GM19351 (cell line): Measurements from ENCODE around the gene PARK7.

Source experiments
- ATAC-seq: cut with Tn5 transposase; IDR thresholded peaks from one replicate; pipeline ENCODE4 v1.9.1; 2021; ENCODE audit warnings: mild to moderate bottlenecking, moderate library complexity; ENCODE audit not compliant: unreplicated experiment

PARK7 gene

GRCh38 chr1:8006037-8006963, 44.8 kb downstream of the PARK7 start:
- no peak for ATAC-seq

- no peak for ATAC-seq
Measured at GRCh38 chr1:8009043-8010002, 47.8 kb downstream of the PARK7 start.

- no peak for ATAC-seq
Measured at GRCh38 chr1:8010080-8010664, 48.7 kb downstream of the PARK7 start.

GRCh38 chr1:8011016-8011415, 49.5 kb downstream of the PARK7 start:
- no peak for ATAC-seq

GRCh38 chr1:8011923-8012858, 50.7 kb downstream of the PARK7 start:
- ATAC-seq: no peak

GRCh38 chr1:8012955-8013354, 51.4 kb downstream of the PARK7 start:
- no peak for ATAC-seq

GRCh38 chr1:8013399-8013798, 51.9 kb downstream of the PARK7 start:
- no peak for ATAC-seq

- ATAC-seq: no peak
Measured at GRCh38 chr1:8013800-8014199, 52.3 kb downstream of the PARK7 start.

GRCh38 chr1:8014381-8014988, 53.0 kb downstream of the PARK7 start:
- ATAC-seq: no peak

GRCh38 chr1:8015036-8015808, 53.7 kb downstream of the PARK7 start:
- no peak for ATAC-seq

GRCh38 chr1:8015809-8016165, 54.3 kb downstream of the PARK7 start:
- ATAC-seq: no peak

- ATAC-seq: no peak
Measured at GRCh38 chr1:8016210-8016894, 54.8 kb downstream of the PARK7 start.

GRCh38 chr1:8016895-8017241, 55.4 kb downstream of the PARK7 start:
- no peak for ATAC-seq

- no peak for ATAC-seq
Measured at GRCh38 chr1:8017495-8018197, 56.1 kb downstream of the PARK7 start.

- ATAC-seq: no peak
Measured at GRCh38 chr1:8018492-8019228, 57.1 kb downstream of the PARK7 start.

- no peak for ATAC-seq
Measured at GRCh38 chr1:8019229-8019620, 57.7 kb downstream of the PARK7 start.

- no peak for ATAC-seq
Measured at GRCh38 chr1:8020032-8020431, 58.5 kb downstream of the PARK7 start.
